Adrenal gland (tissue), 5 donors: ENCODE measurements around the gene ADGRL1.
"Not testable (repeated sequence)": the region's sequence is repeated elsewhere in the genome, so short reads cannot be mapped to it uniquely, and the experiment has no call there.

Experiments
- POLR2A ChIP-seq, 2 donors: fragments of 450-650 bp; IDR thresholded peaks; one replicate each; pipeline ENCODE4 v1.6.1; 2017; ENCODE audit warnings: antibody characterized with exemption in 2 of 2, mild to moderate bottlenecking in 2 of 2, moderate library complexity in 1 of 2
- TF ChIP-seq, protein P1 (sequence below), 6 experiments: fragments of 450-650 bp in 4 of 6; fragments of 200-600 bp in 2 of 6; sonication (generic) in 1 of 6; IDR thresholded peaks; 1 replicate in 5 of 6; 2 replicates in 1 of 6; pipeline versions ENCODE4 v1.5.1 to v1.8.0; 2016 to 2021; ENCODE audit warnings: antibody characterized with exemption in 6 of 6, mild to moderate bottlenecking in 2 of 6, moderate library complexity in 1 of 6
- donor health status: DM: no; HTN: no; CAD: no.

DNA sequence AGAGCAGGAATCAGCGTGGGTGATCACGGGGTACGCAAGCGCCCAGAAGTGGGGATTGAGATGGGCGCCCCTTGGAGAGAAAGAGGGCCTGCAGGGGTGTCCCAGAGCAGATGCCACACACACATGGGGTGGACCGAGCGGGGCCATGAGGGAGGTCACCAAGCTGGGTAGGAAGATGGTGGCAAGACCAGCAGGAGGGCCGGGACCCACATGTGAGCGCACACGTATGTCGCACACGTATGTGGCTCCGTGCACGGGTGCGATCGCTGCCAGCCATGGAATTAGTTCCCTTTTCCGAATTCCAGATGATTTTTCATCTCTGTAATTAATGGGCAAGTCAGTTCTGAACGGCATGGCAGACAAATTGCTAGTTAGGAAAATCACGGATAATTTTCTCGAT lies 2.2 kb downstream of the ADGRL1 start:
- TF ChIP-seq, protein P1, sequence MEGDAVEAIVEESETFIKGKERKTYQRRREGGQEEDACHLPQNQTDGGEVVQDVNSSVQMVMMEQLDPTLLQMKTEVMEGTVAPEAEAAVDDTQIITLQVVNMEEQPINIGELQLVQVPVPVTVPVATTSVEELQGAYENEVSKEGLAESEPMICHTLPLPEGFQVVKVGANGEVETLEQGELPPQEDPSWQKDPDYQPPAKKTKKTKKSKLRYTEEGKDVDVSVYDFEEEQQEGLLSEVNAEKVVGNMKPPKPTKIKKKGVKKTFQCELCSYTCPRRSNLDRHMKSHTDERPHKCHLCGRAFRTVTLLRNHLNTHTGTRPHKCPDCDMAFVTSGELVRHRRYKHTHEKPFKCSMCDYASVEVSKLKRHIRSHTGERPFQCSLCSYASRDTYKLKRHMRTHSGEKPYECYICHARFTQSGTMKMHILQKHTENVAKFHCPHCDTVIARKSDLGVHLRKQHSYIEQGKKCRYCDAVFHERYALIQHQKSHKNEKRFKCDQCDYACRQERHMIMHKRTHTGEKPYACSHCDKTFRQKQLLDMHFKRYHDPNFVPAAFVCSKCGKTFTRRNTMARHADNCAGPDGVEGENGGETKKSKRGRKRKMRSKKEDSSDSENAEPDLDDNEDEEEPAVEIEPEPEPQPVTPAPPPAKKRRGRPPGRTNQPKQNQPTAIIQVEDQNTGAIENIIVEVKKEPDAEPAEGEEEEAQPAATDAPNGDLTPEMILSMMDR (IDR thresholded peaks at IDR 0.05): not testable (repeated sequence)
- not testable (repeated sequence) for TF ChIP-seq POLR2A (IDR thresholded peaks at IDR 0.05)
